ENCODE measurements around the gene STK35.

The STK35 gene

GRCh38 chr20:2149507-2149906 is 47.9 kb downstream of the STK35 start:
- no peaks in the 10 kb centered on the region for H3K9me3 ChIP-seq (ENCODE audit: control insufficient read depth, insufficient read depth, low read length)
- no peak overlapping the region for H3K27ac ChIP-seq (ENCODE audit: low read depth, low read length)
- H4K20me1 ChIP-seq (ENCODE audit: control insufficient read depth, insufficient read depth, low read depth, low read length): no peaks in the 10 kb centered on the region
- peaks cover 5% of the 10 kb centered on the region; the same call in 1 of the 2 replicates for H3K36me3 ChIP-seq (ENCODE audit: control insufficient read depth, low read length)
- H3K4me1 ChIP-seq (ENCODE audit: control insufficient read depth, low read length): no peaks in the 10 kb centered on the region
- H3K79me2 ChIP-seq (ENCODE audit: control insufficient read depth, low read length): no peaks in the 10 kb centered on the region
- H3K4me3 ChIP-seq (ENCODE audit: low read length): no peak overlapping the region
- no peaks in the 10 kb centered on the region for H3K27me3 ChIP-seq (ENCODE audit: control insufficient read depth, low read length)
- no peaks in the 10 kb centered on the region for H3K9me2 ChIP-seq (replicated peaks; ENCODE audit: control insufficient read depth, low read length)
- TF ChIP-seq EZH2phosphoT487 (IDR thresholded peaks at IDR 0.05; ENCODE audit: borderline replicate concordance, low read length): no peak
- TF ChIP-seq CTCF (IDR thresholded peaks at IDR 0.05; ENCODE audit: low read depth, low read length, poor library complexity, severe bottlenecking): no peak
- H3K4me2 ChIP-seq (ENCODE audit: low read length): no peak overlapping the region
- H3F3A ChIP-seq (ENCODE audit: control insufficient read depth, insufficient read depth): no peaks in the 10 kb centered on the region

- H3K27me3 ChIP-seq (ENCODE audit: control insufficient read depth, low read length): no peaks in the 10 kb centered on the region
- H3K4me3 ChIP-seq (ENCODE audit: low read length): no peak overlapping the region
- TF ChIP-seq CTCF (IDR thresholded peaks at IDR 0.05; ENCODE audit: low read depth, low read length, poor library complexity, severe bottlenecking) (no peak), EZH2phosphoT487 (IDR thresholded peaks at IDR 0.05; ENCODE audit: borderline replicate concordance, low read length) (no peak)
- H3K79me2 ChIP-seq (ENCODE audit: control insufficient read depth, low read length): no peaks in the 10 kb centered on the region
- H3K4me2 ChIP-seq (ENCODE audit: low read length): no peak overlapping the region
- no peak overlapping the region for H3K27ac ChIP-seq (ENCODE audit: low read depth, low read length)
- no peaks in the 10 kb centered on the region for H4K20me1 ChIP-seq (ENCODE audit: control insufficient read depth, insufficient read depth, low read depth, low read length)
- H3F3A ChIP-seq (ENCODE audit: control insufficient read depth, insufficient read depth): no peaks in the 10 kb centered on the region
- H3K4me1 ChIP-seq (ENCODE audit: control insufficient read depth, low read length): no peaks in the 10 kb centered on the region
- no peaks in the 10 kb centered on the region for H3K9me2 ChIP-seq (replicated peaks; ENCODE audit: control insufficient read depth, low read length)
- no peaks in the 10 kb centered on the region for H3K36me3 ChIP-seq (ENCODE audit: control insufficient read depth, low read length)
- no peaks in the 10 kb centered on the region for H3K9me3 ChIP-seq (ENCODE audit: control insufficient read depth, insufficient read depth, low read length)
Measured at GRCh38 chr20:2150660-2151059, 49.0 kb downstream of the STK35 start.

- Histone ChIP-seq H3K36me3 (ENCODE audit: control insufficient read depth, low read length) (no peaks in the 10 kb centered on the region), H3K79me2 (ENCODE audit: control insufficient read depth, low read length) (no peaks in the 10 kb centered on the region), H3K9me3 (ENCODE audit: control insufficient read depth, insufficient read depth, low read length) (no peaks in the 10 kb centered on the region), H4K20me1 (ENCODE audit: control insufficient read depth, insufficient read depth, low read depth, low read length) (no peaks in the 10 kb centered on the region), H3K27me3 (ENCODE audit: control insufficient read depth, low read length) (no peaks in the 10 kb centered on the region), H3K4me2 (ENCODE audit: low read length) (no peak overlapping the region), H3K9me2 (replicated peaks; ENCODE audit: control insufficient read depth, low read length) (no peaks in the 10 kb centered on the region), H3F3A (ENCODE audit: control insufficient read depth, insufficient read depth) (no peaks in the 10 kb centered on the region), H3K4me1 (ENCODE audit: control insufficient read depth, low read length) (no peaks in the 10 kb centered on the region), H3K27ac (ENCODE audit: low read depth, low read length) (no peak overlapping the region), H3K4me3 (ENCODE audit: low read length) (no peak overlapping the region)
- TF ChIP-seq CTCF (IDR thresholded peaks at IDR 0.05; ENCODE audit: low read depth, low read length, poor library complexity, severe bottlenecking) (no peak), EZH2phosphoT487 (IDR thresholded peaks at IDR 0.05; ENCODE audit: borderline replicate concordance, low read length) (no peak)
Measured at GRCh38 chr20:2151858-2152281, 50.2 kb downstream of the STK35 start.

GRCh38 chr20:2152317-2152716 is 50.7 kb downstream of the STK35 start:
- Histone ChIP-seq H3K4me3 (ENCODE audit: low read length) (no peak overlapping the region), H3K4me2 (ENCODE audit: low read length) (no peak overlapping the region), H3K4me1 (ENCODE audit: control insufficient read depth, low read length) (no peaks in the 10 kb centered on the region), H3F3A (ENCODE audit: control insufficient read depth, insufficient read depth) (no peaks in the 10 kb centered on the region), H3K27ac (ENCODE audit: low read depth, low read length) (no peak overlapping the region), H4K20me1 (ENCODE audit: control insufficient read depth, insufficient read depth, low read depth, low read length) (no peaks in the 10 kb centered on the region), H3K27me3 (ENCODE audit: control insufficient read depth, low read length) (no peaks in the 10 kb centered on the region), H3K79me2 (ENCODE audit: control insufficient read depth, low read length) (no peaks in the 10 kb centered on the region), H3K9me3 (ENCODE audit: control insufficient read depth, insufficient read depth, low read length) (no peaks in the 10 kb centered on the region), H3K9me2 (replicated peaks; ENCODE audit: control insufficient read depth, low read length) (no peaks in the 10 kb centered on the region), H3K36me3 (ENCODE audit: control insufficient read depth, low read length) (no peaks in the 10 kb centered on the region)
- no peak for TF ChIP-seq EZH2phosphoT487 (IDR thresholded peaks at IDR 0.05; ENCODE audit: borderline replicate concordance, low read length)
- TF ChIP-seq CTCF (IDR thresholded peaks at IDR 0.05; ENCODE audit: low read depth, low read length, poor library complexity, severe bottlenecking): no peak
